ENCODE results near the gene KCNJ8. TPM values are rescaled to one million over a fixed set of nuclear protein-coding genes. Genes with fewer than 3 reads are reported as not detected.

KCNJ8 gene
- total RNA-seq, 4 donors from 2014 or later, result 5.4 to 47.1 (median 12.6) TPM

DNA sequence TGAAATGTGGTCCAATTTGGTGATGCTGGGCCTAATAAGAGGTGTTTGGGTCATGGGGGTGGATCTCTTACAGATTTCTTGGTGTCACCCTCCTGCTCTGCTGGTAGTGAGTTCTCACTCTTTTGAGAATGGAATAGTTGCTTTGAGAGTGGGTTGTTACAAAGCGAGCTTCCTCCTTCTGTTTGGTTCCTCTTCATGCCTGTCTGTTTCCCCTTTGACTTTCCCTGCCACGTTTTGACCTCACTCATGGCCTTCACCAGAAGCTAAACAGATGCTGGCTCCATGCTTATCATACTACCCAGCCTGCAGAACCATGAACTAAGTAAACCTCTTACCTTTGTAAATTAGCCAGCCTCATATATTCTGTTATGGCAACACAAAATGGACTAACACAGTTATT is 59.1 kb downstream of the KCNJ8 start:
- H3K9me3 ChIP-seq, result no peaks in the 10 kb centered on the region
- DNase-seq (no peak), ATAC-seq (no peak)
- no peak overlapping the region for H3K4me3 ChIP-seq
- intact Hi-C loops (cut with DNase I; ENCODE audit: low total_unique reads), result no loop called here
- in situ Hi-C loops (cut with MboI; ENCODE audit: low sequenced_read_pairs in 4 of 4), result no loop called here
- H3K4me1 ChIP-seq, result peaks cover 0 to 2% of the 10 kb centered on the region in 2 donors
- H3K27me3 ChIP-seq, result no peaks in the 10 kb centered on the region
- TF ChIP-seq, protein P1, sequence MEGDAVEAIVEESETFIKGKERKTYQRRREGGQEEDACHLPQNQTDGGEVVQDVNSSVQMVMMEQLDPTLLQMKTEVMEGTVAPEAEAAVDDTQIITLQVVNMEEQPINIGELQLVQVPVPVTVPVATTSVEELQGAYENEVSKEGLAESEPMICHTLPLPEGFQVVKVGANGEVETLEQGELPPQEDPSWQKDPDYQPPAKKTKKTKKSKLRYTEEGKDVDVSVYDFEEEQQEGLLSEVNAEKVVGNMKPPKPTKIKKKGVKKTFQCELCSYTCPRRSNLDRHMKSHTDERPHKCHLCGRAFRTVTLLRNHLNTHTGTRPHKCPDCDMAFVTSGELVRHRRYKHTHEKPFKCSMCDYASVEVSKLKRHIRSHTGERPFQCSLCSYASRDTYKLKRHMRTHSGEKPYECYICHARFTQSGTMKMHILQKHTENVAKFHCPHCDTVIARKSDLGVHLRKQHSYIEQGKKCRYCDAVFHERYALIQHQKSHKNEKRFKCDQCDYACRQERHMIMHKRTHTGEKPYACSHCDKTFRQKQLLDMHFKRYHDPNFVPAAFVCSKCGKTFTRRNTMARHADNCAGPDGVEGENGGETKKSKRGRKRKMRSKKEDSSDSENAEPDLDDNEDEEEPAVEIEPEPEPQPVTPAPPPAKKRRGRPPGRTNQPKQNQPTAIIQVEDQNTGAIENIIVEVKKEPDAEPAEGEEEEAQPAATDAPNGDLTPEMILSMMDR (IDR thresholded peaks at IDR 0.05 in 4 of 5, conservative IDR thresholded peaks at IDR 0.05 in 1 of 5), result no peak
- TF ChIP-seq POLR2A (IDR thresholded peaks at IDR 0.05), result no peak
- no peak overlapping the region for H3K27ac ChIP-seq
- no peaks in the 10 kb centered on the region for H3K36me3 ChIP-seq

Other genes with a start within 250 kb of the KCNJ8 start
- gene SPX, start 248.4 kb downstream of the KCNJ8 start, total RNA-seq, result 1 to 10 TPM in 2 of 4 donors, under 1 TPM in 1, not detected in 1; 0.73 to 3.1 (median 2.4) TPM
- gene GYS2, start 169.9 kb downstream of the KCNJ8 start, total RNA-seq, result under 1 TPM in 1 of 4 donors, not detected in 3; 0.11 TPM
- 100 to 1,000 TPM in 2 of 4 donors, 10 to 100 TPM in 2; 76.4 to 229 (median 125) TPM for gene LDHB, start 116.9 kb downstream of the KCNJ8 start, total RNA-seq
- 100 to 1,000 TPM in 3 of 4 donors, 10 to 100 TPM in 1; 76.1 to 140 (median 118) TPM for gene ABCC9, start 166.7 kb upstream of the KCNJ8 start, total RNA-seq

All from gastrocnemius medialis (tissue), 4 donors.